Endothelial cell (in vitro differentiated cells): ENCODE measurements around the gene CALHM3. TPM values are rescaled to one million over a fixed set of nuclear protein-coding genes. Genes with fewer than 3 reads are reported as not detected.

Experiments used
- DNase-seq: peaks from one replicate; pipeline ENCODE4 v3.0.0; 2021; ENCODE audit warnings: low spot score
- H3K27ac Mint-ChIP-seq: one replicate; pipeline ENCODE4 v1.8.0; 2021; ENCODE audit warnings: mixed read lengths, inconsistent platforms; ENCODE audit not compliant: unreplicated experiment
- H3K27me3 Mint-ChIP-seq: one replicate; pipeline ENCODE4 v1.8.0; 2021; ENCODE audit warnings: mild to moderate bottlenecking, moderate library complexity, mixed read lengths, inconsistent platforms; ENCODE audit not compliant: unreplicated experiment
- H3K36me3 Mint-ChIP-seq: one replicate; pipeline ENCODE4 v1.8.0; 2021; ENCODE audit warnings: mild to moderate bottlenecking, low read depth, mixed read lengths, inconsistent platforms; ENCODE audit not compliant: unreplicated experiment
- H3K4me1 Mint-ChIP-seq: one replicate; pipeline ENCODE4 v1.8.0; 2021; ENCODE audit warnings: mild to moderate bottlenecking, mixed read lengths, inconsistent platforms; ENCODE audit not compliant: unreplicated experiment
- H3K4me3 Mint-ChIP-seq: one replicate; pipeline ENCODE4 v1.8.0; 2021; ENCODE audit warnings: mild to moderate bottlenecking, mixed read lengths, inconsistent platforms; ENCODE audit not compliant: unreplicated experiment
- H3K9me3 Mint-ChIP-seq: one replicate; pipeline ENCODE4 v1.8.0; 2021; ENCODE audit warnings: mixed read lengths, inconsistent platforms; ENCODE audit not compliant: unreplicated experiment
- total RNA-seq: library from RNA; stranded (reverse); fragmentation: NEBNext Ultra II Directional; extraction: Animal tissue kit (Norgen Biotek cat#: 25700); gene quantifications from one replicate; pipeline ENCODE4 v1.2.1, GENCODE V29; 2021; ENCODE audit not compliant: unreplicated experiment
- TF ChIP-seq, protein P1 (sequence below): fragments of 200-600 bp; sonication (generic); IDR thresholded peaks from one replicate; pipeline ENCODE4 v1.5.0; 2021; ENCODE audit warnings: antibody characterized with exemption; ENCODE audit not compliant: unreplicated experiment

Gene CALHM3
- total RNA-seq, 1 donor from 2014 or later = not detected

DNA sequence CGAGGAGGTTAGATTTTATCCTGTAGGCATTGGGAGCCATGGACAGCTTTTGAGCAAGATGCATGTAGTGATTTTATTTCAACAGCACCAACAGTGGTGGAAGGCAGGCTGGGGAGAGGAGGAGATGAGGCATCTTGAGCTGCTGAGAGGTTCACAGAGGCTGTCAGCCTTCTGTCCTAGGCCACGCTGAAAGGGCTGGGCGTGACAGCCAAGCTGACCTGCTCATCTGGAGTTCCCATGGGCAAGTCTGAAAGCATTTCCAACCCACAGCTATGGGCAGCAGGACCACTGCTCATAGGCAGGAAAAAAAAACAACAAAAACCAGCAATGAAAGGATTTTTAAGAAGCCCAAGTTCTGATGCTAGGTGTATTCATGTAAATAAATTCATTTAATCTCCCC is 22.1 kb upstream of the CALHM3 start:
- no peak overlapping the region for H3K4me3 Mint-ChIP-seq
- H3K36me3 Mint-ChIP-seq = no peaks in the 10 kb centered on the region
- H3K27me3 Mint-ChIP-seq = peaks cover 8% of the 10 kb centered on the region
- no peak overlapping the region for H3K27ac Mint-ChIP-seq
- peaks cover 3% of the 10 kb centered on the region for H3K4me1 Mint-ChIP-seq
- TF ChIP-seq, protein P1, sequence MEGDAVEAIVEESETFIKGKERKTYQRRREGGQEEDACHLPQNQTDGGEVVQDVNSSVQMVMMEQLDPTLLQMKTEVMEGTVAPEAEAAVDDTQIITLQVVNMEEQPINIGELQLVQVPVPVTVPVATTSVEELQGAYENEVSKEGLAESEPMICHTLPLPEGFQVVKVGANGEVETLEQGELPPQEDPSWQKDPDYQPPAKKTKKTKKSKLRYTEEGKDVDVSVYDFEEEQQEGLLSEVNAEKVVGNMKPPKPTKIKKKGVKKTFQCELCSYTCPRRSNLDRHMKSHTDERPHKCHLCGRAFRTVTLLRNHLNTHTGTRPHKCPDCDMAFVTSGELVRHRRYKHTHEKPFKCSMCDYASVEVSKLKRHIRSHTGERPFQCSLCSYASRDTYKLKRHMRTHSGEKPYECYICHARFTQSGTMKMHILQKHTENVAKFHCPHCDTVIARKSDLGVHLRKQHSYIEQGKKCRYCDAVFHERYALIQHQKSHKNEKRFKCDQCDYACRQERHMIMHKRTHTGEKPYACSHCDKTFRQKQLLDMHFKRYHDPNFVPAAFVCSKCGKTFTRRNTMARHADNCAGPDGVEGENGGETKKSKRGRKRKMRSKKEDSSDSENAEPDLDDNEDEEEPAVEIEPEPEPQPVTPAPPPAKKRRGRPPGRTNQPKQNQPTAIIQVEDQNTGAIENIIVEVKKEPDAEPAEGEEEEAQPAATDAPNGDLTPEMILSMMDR = no peak
- DNase-seq = no peak
- no peaks in the 10 kb centered on the region for H3K9me3 Mint-ChIP-seq

DNA sequence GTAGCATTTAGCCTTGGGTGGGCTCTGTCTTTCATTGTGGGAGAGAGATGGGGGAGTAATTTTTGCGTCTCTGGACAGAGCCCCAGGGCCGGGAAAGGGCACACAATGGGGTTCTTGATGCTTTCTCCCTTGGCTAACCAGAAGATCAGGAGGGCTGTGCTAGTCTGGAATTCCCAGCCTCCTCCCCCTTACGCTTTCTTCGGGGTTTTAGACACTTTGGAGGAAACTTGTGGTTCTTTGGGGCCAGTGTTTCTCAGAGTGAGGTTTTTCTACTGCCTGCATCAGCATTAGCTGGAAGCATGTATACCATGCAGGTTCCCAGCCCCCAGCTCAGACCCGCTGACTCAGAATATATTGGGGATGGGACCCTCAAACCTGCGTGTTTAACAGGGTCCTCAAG is 21.4 kb upstream of the CALHM3 start:
- TF ChIP-seq, protein P1 = no peak
- Mint-ChIP-seq H3K4me3 (no peak overlapping the region), H3K27ac (no peak overlapping the region), H3K27me3 (peaks cover 8% of the 10 kb centered on the region), H3K36me3 (no peaks in the 10 kb centered on the region), H3K9me3 (no peaks in the 10 kb centered on the region), H3K4me1 (peaks cover 3% of the 10 kb centered on the region)
- no peak for DNase-seq

DNA sequence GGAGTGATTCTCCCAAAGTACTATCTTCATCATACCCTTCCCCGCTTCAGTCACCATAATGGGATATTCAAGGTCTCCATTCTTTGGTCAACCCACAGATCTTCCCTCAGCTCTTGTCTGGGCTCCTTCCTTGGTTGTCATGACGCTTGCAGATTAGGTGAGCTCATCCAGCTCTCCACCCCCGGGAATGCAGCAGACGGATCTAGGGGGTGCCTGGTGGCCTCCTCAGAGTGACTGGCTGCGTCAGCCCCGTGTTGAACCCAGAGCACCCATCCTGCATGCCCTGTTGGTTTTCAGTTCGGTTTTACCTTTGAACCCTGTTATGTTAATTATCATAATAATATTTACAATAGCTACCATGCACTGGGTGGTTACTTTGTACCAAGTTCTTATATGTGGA is 20.8 kb upstream of the CALHM3 start:
- Mint-ChIP-seq H3K36me3 (no peaks in the 10 kb centered on the region), H3K9me3 (no peaks in the 10 kb centered on the region), H3K4me1 (peaks cover 3% of the 10 kb centered on the region), H3K27me3 (peaks cover 8% of the 10 kb centered on the region), H3K27ac (no peak overlapping the region), H3K4me3 (no peak overlapping the region)
- TF ChIP-seq, protein P1 = no peak
- no peak for DNase-seq

DNA sequence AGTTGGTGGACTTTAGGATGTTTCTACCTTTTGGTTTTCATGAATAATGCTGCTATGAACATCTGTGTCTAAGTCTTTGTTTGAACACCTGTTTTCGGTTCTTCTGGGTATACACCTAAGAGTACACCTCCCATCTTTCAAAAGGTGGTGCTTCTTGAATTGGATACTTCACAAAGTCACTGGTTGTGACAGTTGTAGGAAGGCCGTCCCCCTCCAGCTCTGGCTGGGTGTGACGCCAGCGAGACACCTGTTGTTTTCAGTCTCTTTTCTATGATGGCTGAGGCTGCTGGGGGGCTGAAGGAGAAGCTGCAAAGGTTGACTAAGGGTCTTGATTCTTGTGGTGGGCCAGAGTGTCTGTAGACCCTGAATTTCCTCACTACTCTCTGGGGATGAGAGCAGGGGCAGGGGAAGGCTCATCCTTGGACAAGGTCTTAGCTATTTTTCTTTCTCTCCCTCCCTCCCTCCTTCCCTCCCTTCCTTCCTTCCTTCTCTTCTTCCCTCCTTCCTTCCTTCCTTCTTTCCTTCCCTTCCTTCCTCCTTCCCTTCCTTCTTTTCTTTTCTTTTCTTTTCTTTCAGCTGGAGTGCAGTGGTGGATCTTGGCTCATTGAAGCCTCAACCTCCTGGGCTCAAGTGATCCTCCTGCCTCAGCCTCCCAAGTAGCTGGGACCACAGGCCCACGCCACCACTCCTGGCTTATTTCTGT is 20.0 kb upstream of the CALHM3 start:
- Mint-ChIP-seq H3K9me3 (no peaks in the 10 kb centered on the region), H3K4me3 (no peak overlapping the region), H3K27me3 (peaks cover 11% of the 10 kb centered on the region), H3K27ac (no peak overlapping the region), H3K36me3 (no peaks in the 10 kb centered on the region), H3K4me1 (peaks cover 3% of the 10 kb centered on the region)
- TF ChIP-seq, protein P1 = no peak
- DNase-seq = no peak

DNA sequence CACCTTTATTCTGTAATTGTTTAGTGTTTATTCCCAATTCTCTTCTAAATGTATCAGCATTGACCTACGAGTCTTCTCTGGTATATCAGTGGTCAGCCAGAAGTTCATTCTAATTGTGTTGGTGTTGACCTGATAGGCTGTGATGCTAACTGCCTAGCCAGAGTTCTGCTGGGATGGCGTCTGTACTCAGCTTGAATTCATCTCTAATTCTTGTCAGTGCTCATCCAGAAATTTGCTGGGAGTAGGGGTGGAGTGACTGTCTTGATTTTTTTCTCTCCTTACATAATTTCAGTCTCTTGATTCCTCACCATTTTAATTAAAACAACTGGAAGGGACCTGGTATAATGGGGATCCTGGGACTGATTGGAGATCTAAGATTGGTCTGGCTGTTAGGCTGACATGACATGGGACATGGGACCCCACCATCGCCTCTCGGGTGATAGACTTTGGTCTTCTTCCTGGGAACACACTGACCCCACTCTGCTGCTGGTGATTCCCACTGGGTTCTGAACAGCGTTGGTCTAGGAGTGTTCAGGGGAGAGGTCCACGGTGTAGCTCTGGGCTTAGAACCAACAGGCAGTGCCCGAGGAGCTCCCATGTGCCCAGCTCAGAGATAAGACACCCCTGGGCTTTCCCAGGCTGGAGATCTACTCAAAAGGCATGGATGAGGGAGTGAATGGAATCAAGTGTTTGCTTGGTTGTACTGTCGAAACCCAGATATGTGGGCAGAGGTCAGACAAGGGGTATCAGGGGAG is 18.3 kb upstream of the CALHM3 start:
- TF ChIP-seq, protein P1 = no peak
- no peak overlapping the region for H3K27ac Mint-ChIP-seq
- DNase-seq = no peak
- H3K9me3 Mint-ChIP-seq = no peaks in the 10 kb centered on the region
- H3K4me1 Mint-ChIP-seq = peaks cover 13% of the 10 kb centered on the region
- no peak overlapping the region for H3K4me3 Mint-ChIP-seq
- peaks cover 16% of the 10 kb centered on the region for H3K27me3 Mint-ChIP-seq
- no peaks in the 10 kb centered on the region for H3K36me3 Mint-ChIP-seq
